Calu3 (cell line): ENCODE results near the gene CA12. TPM values are rescaled to one million over a fixed set of nuclear protein-coding genes. Genes with fewer than 3 reads are reported as not detected.

Experiments
- BruUV-seq: library from RNA; stranded (reverse); fragments of 400-500 nt; replicated peaks from 2 replicates; lab custom pipeline; 2021; lab: Mats Ljungman, UMichigan
- CTCF ChIA-PET: fragments of 300-600 bp; sonication (Branson Sonifier 250); formaldehyde crosslinking; loops from one replicate; lab custom pipeline; 2022; ENCODE audit warnings: antibody characterized with exemption; lab: Charles Lee
- DNase-seq: peaks from one replicate; pipeline ENCODE4 v3.0.0; 2022
- H3K27ac Mint-ChIP-seq: one replicate; pipeline ENCODE4 v1.8.0; 2022; ENCODE audit warnings: mixed read lengths; ENCODE audit not compliant: unreplicated experiment
- H3K27me3 Mint-ChIP-seq: one replicate; pipeline ENCODE4 v1.8.0; 2022; ENCODE audit warnings: mixed read lengths; ENCODE audit not compliant: unreplicated experiment
- H3K36me3 Mint-ChIP-seq: one replicate; pipeline ENCODE4 v1.8.0; 2022; ENCODE audit warnings: mild to moderate bottlenecking, moderate library complexity, mixed read lengths; ENCODE audit not compliant: insufficient read depth, unreplicated experiment
- H3K4me1 Mint-ChIP-seq: one replicate; pipeline ENCODE4 v1.8.0; 2022; ENCODE audit warnings: mild to moderate bottlenecking, low read depth, mixed read lengths; ENCODE audit not compliant: unreplicated experiment
- H3K4me3 Mint-ChIP-seq: one replicate; pipeline ENCODE4 v1.8.0; 2022; ENCODE audit warnings: mild to moderate bottlenecking, low read depth, moderate library complexity, mixed read lengths; ENCODE audit not compliant: unreplicated experiment
- H3K9me3 Mint-ChIP-seq: one replicate; pipeline ENCODE4 v1.8.0; 2022; ENCODE audit warnings: low read depth, mixed read lengths; ENCODE audit not compliant: unreplicated experiment
- CTCF ChIP-seq: fragments of 200-600 bp; IDR thresholded peaks from one replicate; pipeline ENCODE4 v1.8.0; 2022; ENCODE audit warnings: antibody characterized with exemption; ENCODE audit not compliant: unreplicated experiment
- intact Hi-C: fragments of 100-400 bp; cut with micrococcal nuclease; formaldehyde crosslinking; loops from one replicate; pipeline ENCODE4 v1.10.0; 2022; ENCODE audit not compliant: unreplicated experiment
- total RNA-seq: library from RNA; stranded (reverse); gene quantifications from 2 replicates; pipeline ENCODE4 v1.2.3, GENCODE V29; 2022

The CA12 gene
- total RNA-seq, 1 experiment from 2014 or later: 21.5 TPM

- H3K4me3 Mint-ChIP-seq: no peak overlapping the region
- peaks cover under 1% of the 10 kb centered on the region for H3K9me3 Mint-ChIP-seq
- H3K27me3 Mint-ChIP-seq: no peaks in the 10 kb centered on the region
- no peak overlapping the region for H3K27ac Mint-ChIP-seq
- peaks cover 29% of the 10 kb centered on the region for H3K4me1 Mint-ChIP-seq
- no peaks in the 10 kb centered on the region for H3K36me3 Mint-ChIP-seq
- no TSS peak for BruUV-seq
- intact Hi-C loops: loop anchor here (10.0 kb wide), 1 partner anchor 250 kb away; no protein-coding TSS in a partner anchor
- no peak for DNase-seq
- CTCF ChIA-PET: no interaction called here
- TF ChIP-seq CTCF: no peak
Measured at GRCh38 chr15:63305260-63305659, 76.4 kb downstream of the CA12 start.

- Mint-ChIP-seq H3K27me3 (no peaks in the 10 kb centered on the region), H3K27ac (peak overlapping the region; percentile 13), H3K36me3 (no peaks in the 10 kb centered on the region), H3K4me3 (peak overlapping the region; percentile 22), H3K9me3 (no peaks in the 10 kb centered on the region), H3K4me1 (peaks cover 21% of the 10 kb centered on the region)
- no TSS peak for BruUV-seq
- intact Hi-C loops: loop anchor here (10.0 kb wide), 1 partner anchor 254 kb away; no protein-coding TSS in a partner anchor
- TF ChIP-seq CTCF: no peak
- DNase-seq: peak; percentile 29
- CTCF ChIA-PET: interaction anchor here (0.5 to 1.9 kb wide), 4 partner anchors 10 to 632 kb away, joined by 3 to 5 read pairs (median 4); no protein-coding TSS in a partner anchor
Measured at GRCh38 chr15:63301088-63301487, 80.6 kb downstream of the CA12 start.

GRCh38 chr15:63299943-63300575 lies 81.6 kb downstream of the CA12 start:
- H3K4me3 Mint-ChIP-seq: no peak overlapping the region
- peaks cover 21% of the 10 kb centered on the region for H3K4me1 Mint-ChIP-seq
- intact Hi-C loops: loop anchor here (10.0 kb wide), 1 partner anchor 255 kb away; no protein-coding TSS in a partner anchor
- no TSS peak for BruUV-seq
- CTCF ChIA-PET: interaction anchor here (0.5 to 1.9 kb wide), 3 partner anchors 9 to 52 kb away, joined by 4 to 6 read pairs (median 5); no protein-coding TSS in a partner anchor
- H3K36me3 Mint-ChIP-seq: no peaks in the 10 kb centered on the region
- H3K27me3 Mint-ChIP-seq: no peaks in the 10 kb centered on the region
- no peak for TF ChIP-seq CTCF
- DNase-seq: no peak
- H3K27ac Mint-ChIP-seq: no peak overlapping the region
- H3K9me3 Mint-ChIP-seq: no peaks in the 10 kb centered on the region

GRCh38 chr15:63296195-63296594 lies 85.5 kb downstream of the CA12 start:
- Mint-ChIP-seq H3K27ac (no peak overlapping the region), H3K4me3 (no peak overlapping the region), H3K27me3 (no peaks in the 10 kb centered on the region), H3K36me3 (no peaks in the 10 kb centered on the region), H3K9me3 (no peaks in the 10 kb centered on the region), H3K4me1 (peaks cover 17% of the 10 kb centered on the region)
- TF ChIP-seq CTCF: no peak
- no peak for DNase-seq
- CTCF ChIA-PET: no interaction called here
- intact Hi-C loops: no loop called here
- BruUV-seq: no TSS peak
